ENCODE measurements around the gene CLDN9.

The CLDN9 gene

DNA sequence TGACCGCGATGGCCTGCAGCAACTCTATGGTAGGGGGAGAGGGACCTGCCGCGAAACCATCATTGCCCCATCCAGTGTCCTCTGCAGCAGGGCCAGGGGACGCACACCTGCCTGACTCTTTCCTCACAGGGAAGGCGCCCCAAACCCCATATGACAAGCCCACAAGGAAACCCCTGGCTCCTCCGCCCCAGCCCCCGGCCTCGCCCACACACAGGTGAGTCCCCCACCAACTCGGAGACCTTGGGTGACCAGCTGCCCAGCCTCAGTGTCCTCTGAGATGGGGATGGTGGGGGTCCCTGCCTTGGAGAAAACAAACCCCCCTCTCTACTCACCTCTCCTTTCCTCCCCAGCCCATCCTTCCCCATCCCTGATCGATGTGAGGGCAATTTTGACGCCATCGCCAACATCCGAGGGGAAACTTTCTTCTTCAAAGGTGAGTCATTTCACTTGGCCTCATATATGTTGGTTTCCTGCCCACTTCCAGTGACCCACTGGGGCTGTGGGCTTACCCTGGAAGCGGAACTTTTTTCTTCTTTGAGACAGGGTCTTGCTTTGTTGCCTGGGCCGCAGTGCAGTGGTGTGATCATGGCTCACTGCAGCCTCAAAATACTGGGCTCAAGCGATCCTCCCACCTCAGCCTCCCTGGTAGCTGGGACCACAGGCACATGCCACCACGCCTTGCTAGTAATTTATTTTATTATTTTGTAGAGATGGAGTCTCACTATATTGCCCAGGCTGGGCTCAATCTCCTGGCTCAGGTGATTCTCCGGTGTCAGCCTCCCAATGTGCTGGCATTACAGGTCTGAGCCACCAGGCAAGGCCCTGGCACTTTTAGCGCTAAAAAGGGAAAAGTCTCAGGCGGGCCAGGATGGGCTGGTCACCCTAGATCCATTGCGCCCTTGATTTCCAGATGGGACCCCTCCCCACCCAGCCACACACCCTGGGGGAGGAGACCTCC lies 44.7 kb downstream of the CLDN9 start:
- Histone ChIP-seq H3K36me3 (replicated peaks; ENCODE audit: insufficient read depth, low read length) (no peaks in the 10 kb centered on the region), H4K20me1 (ENCODE audit: insufficient read depth, low read length) (no peaks in the 10 kb centered on the region), H3K9ac (ENCODE audit: low read length) (no peak overlapping the region), H3K9me2 (replicated peaks; ENCODE audit: insufficient read depth, low read length) (no peaks in the 10 kb centered on the region), H3K4me2 (ENCODE audit: low read depth, low read length) (peak overlapping the region; percentile 99; the same call in 1 of the 2 replicates), H3K4me1 (ENCODE audit: low read length) (peaks cover 3% of the 10 kb centered on the region; the same call in 1 of the 2 replicates), H2AFZ (ENCODE audit: low read length) (no peak overlapping the region), H3F3A (ENCODE audit: insufficient read depth, low read length) (no peaks in the 10 kb centered on the region), H3K27ac (ENCODE audit: low read length) (no peak overlapping the region), H3K79me2 (ENCODE audit: low read length) (no peaks in the 10 kb centered on the region), H3K9me3 (replicated peaks; ENCODE audit: insufficient read depth, low read length) (no peaks in the 10 kb centered on the region), H3K4me3 (ENCODE audit: low read length) (no peak overlapping the region), H3K27me3 (replicated peaks; ENCODE audit: insufficient read depth, low read length) (peaks cover 61% of the 10 kb centered on the region)
- no peak for DNase-seq
- TF ChIP-seq, protein P1, sequence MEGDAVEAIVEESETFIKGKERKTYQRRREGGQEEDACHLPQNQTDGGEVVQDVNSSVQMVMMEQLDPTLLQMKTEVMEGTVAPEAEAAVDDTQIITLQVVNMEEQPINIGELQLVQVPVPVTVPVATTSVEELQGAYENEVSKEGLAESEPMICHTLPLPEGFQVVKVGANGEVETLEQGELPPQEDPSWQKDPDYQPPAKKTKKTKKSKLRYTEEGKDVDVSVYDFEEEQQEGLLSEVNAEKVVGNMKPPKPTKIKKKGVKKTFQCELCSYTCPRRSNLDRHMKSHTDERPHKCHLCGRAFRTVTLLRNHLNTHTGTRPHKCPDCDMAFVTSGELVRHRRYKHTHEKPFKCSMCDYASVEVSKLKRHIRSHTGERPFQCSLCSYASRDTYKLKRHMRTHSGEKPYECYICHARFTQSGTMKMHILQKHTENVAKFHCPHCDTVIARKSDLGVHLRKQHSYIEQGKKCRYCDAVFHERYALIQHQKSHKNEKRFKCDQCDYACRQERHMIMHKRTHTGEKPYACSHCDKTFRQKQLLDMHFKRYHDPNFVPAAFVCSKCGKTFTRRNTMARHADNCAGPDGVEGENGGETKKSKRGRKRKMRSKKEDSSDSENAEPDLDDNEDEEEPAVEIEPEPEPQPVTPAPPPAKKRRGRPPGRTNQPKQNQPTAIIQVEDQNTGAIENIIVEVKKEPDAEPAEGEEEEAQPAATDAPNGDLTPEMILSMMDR (IDR thresholded peaks at IDR 0.05; ENCODE audit: low read length) = no peak
- TF ChIP-seq EZH2phosphoT487 (IDR thresholded peaks at IDR 0.05; ENCODE audit: low read length) = no peak
- TF ChIP-seq EZH2 (optimal IDR thresholded peaks at IDR 0.05; ENCODE audit: low read depth, low read length) = no peak

DNA sequence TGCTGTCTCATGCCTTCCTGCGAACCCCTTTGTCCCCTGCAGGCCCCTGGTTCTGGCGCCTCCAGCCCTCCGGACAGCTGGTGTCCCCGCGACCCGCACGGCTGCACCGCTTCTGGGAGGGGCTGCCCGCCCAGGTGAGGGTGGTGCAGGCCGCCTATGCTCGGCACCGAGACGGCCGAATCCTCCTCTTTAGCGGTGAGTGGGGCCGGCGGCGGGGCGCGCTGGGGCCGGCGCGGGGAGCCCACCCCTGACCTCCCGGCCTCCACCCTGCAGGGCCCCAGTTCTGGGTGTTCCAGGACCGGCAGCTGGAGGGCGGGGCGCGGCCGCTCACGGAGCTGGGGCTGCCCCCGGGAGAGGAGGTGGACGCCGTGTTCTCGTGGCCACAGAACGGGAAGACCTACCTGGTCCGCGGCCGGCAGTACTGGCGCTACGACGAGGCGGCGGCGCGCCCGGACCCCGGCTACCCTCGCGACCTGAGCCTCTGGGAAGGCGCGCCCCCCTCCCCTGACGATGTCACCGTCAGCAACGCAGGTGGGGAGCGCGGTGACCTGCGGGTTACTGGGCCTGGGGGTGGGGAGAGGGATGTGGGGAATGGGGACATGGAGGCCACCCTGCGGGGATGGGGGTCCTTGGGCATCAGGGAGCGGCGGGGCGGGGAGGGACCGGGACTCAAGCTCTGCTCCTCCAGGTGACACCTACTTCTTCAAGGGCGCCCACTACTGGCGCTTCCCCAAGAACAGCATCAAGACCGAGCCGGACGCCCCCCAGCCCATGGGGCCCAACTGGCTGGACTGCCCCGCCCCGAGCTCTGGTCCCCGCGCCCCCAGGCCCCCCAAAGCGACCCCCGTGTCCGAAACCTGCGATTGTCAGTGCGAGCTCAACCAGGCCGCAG lies 45.7 kb downstream of the CLDN9 start:
- peak overlapping the region; percentile 99 for H3K4me2 ChIP-seq (ENCODE audit: low read depth, low read length)
- H4K20me1 ChIP-seq (ENCODE audit: insufficient read depth, low read length) = no peaks in the 10 kb centered on the region
- peak; percentile 54 for DNase-seq
- no peaks in the 10 kb centered on the region for H3K9me2 ChIP-seq (replicated peaks; ENCODE audit: insufficient read depth, low read length)
- H3K9me3 ChIP-seq (replicated peaks; ENCODE audit: insufficient read depth, low read length) = no peaks in the 10 kb centered on the region
- H2AFZ ChIP-seq (ENCODE audit: low read length) = peak overlapping the region; percentile 98
- peaks cover 3% of the 10 kb centered on the region; the same call in 1 of the 2 replicates for H3K4me1 ChIP-seq (ENCODE audit: low read length)
- H3K4me3 ChIP-seq (ENCODE audit: low read length) = peak overlapping the region; percentile 96
- H3K79me2 ChIP-seq (ENCODE audit: low read length) = no peaks in the 10 kb centered on the region
- no peak overlapping the region for H3K27ac ChIP-seq (ENCODE audit: low read length)
- no peak for TF ChIP-seq EZH2phosphoT487 (IDR thresholded peaks at IDR 0.05; ENCODE audit: low read length)
- no peak for TF ChIP-seq EZH2 (optimal IDR thresholded peaks at IDR 0.05; ENCODE audit: low read depth, low read length)
- TF ChIP-seq, protein P1 (IDR thresholded peaks at IDR 0.05; ENCODE audit: low read length) = no peak
- H3K36me3 ChIP-seq (replicated peaks; ENCODE audit: insufficient read depth, low read length) = no peaks in the 10 kb centered on the region
- peak overlapping the region; percentile 84 for H3K9ac ChIP-seq (ENCODE audit: low read length)
- no peaks in the 10 kb centered on the region for H3F3A ChIP-seq (ENCODE audit: insufficient read depth, low read length)
- peaks cover 70% of the 10 kb centered on the region for H3K27me3 ChIP-seq (replicated peaks; ENCODE audit: insufficient read depth, low read length)

DNA sequence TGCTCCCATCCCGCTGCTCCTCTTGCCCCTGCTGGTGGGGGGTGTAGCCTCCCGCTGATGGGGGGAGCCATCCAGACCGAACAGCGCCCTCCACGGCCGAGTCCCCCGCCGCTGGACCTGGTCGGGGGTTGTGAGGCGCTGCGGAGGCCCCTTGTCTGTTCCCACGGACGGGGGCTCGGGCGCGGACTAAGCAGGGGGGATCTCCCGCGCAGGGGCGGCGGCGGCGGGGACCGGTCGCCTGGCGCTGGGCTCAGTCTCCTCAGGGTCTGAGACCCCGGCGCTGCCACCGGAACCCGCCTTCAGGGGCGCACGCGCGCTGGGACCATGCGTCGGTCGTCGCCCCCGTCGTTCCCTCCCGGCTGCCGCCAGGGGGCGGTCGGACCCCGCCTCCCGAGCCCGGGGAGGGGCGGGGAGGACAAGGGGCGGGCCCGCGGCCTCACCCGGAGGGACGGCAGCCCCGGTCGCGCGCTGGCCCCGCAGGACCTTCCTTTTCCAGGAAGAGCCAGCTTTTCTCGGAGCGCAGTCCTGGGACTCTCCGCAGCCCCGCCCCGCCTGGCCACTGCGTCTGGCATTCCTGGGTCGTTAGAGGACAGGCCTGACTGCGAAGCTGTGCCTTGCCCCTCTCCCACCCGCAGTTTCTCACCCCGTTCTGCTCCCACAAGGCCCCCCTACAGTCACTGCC lies 46.5 kb downstream of the CLDN9 start:
- Histone ChIP-seq H3F3A (ENCODE audit: insufficient read depth, low read length) (no peaks in the 10 kb centered on the region), H4K20me1 (ENCODE audit: insufficient read depth, low read length) (no peaks in the 10 kb centered on the region), H3K4me2 (ENCODE audit: low read depth, low read length) (peak overlapping the region; percentile 99), H3K9me2 (replicated peaks; ENCODE audit: insufficient read depth, low read length) (no peaks in the 10 kb centered on the region), H3K9me3 (replicated peaks; ENCODE audit: insufficient read depth, low read length) (no peaks in the 10 kb centered on the region), H2AFZ (ENCODE audit: low read length) (peak overlapping the region; percentile 98), H3K9ac (ENCODE audit: low read length) (peak overlapping the region; percentile 84), H3K79me2 (ENCODE audit: low read length) (no peaks in the 10 kb centered on the region), H3K4me3 (ENCODE audit: low read length) (peak overlapping the region; percentile 96), H3K4me1 (ENCODE audit: low read length) (peaks cover 3% of the 10 kb centered on the region; the same call in 1 of the 2 replicates), H3K36me3 (replicated peaks; ENCODE audit: insufficient read depth, low read length) (no peaks in the 10 kb centered on the region), H3K27ac (ENCODE audit: low read length) (no peak overlapping the region), H3K27me3 (replicated peaks; ENCODE audit: insufficient read depth, low read length) (peaks cover 73% of the 10 kb centered on the region)
- TF ChIP-seq, protein P1 (IDR thresholded peaks at IDR 0.05; ENCODE audit: low read length) = peak; percentile 79
- no peak for TF ChIP-seq EZH2phosphoT487 (IDR thresholded peaks at IDR 0.05; ENCODE audit: low read length)
- DNase-seq = peak; percentile 79

Data from MM.1S (cell line).